Thyroid gland (tissue), 4 donors: ENCODE measurements around the gene TSPO.

ENCODE experiments used
- CTCF ChIP-seq, 6 experiments: fragments of 200-600 bp in 3 of 6; fragments of 450-650 bp in 3 of 6; sonication (generic) in 3 of 6; IDR thresholded peaks; one replicate each; pipeline ENCODE4 v1.5.1; 2016 to 2019; ENCODE audit warnings: antibody characterized with exemption in 6 of 6, mild to moderate bottlenecking in 2 of 6, inconsistent platforms in 1 of 6, moderate library complexity in 1 of 6
- POLR2A ChIP-seq, 2 donors: fragments of 450-650 bp; IDR thresholded peaks; one replicate each; pipeline ENCODE4 v1.6.1; 2017; ENCODE audit warnings: antibody characterized with exemption in 2 of 2, mild to moderate bottlenecking in 2 of 2, moderate library complexity in 1 of 2

GRCh38 chr22:43128928-43129424 lies 22.4 kb upstream of the TSPO start:
- no peak for TF ChIP-seq CTCF (IDR thresholded peaks at IDR 0.05)
- TF ChIP-seq POLR2A (IDR thresholded peaks at IDR 0.05), result no peak
